SKM-1 (cell line): ENCODE results near the gene GPR26.

Source experiments
- DNase-seq: peaks from one replicate; lab custom pipeline; 2025; ENCODE audit not compliant: unreplicated experiment; lab: John Stamatoyannopoulos, UW

The GPR26 gene

GRCh38 chr10:123645016-123645415, 21.1 kb upstream of the GPR26 start:
- no peak for DNase-seq

GRCh38 chr10:123645615-123646014, 20.5 kb upstream of the GPR26 start:
- no peak for DNase-seq

DNA sequence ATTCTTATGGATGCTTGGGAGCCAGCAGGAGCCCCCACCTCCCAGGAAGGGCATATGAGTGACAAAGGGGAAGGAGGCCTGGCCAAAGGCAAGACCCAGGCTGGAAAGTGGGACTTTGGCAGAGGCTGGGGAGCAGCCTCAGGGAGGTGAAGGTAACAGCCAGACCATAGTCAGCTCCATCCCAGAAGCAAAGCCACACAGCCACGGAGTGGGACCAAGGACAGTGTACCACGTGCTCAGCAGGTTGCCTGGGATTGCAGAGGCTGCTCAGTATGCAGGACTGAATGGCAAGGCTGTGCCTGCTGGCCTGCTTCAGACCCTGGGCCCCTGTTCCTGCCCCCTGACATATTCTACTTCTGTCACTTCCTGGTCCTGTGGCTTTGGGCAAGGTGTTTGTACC, 17.6 kb upstream of the GPR26 start:
- no peak for DNase-seq

DNA sequence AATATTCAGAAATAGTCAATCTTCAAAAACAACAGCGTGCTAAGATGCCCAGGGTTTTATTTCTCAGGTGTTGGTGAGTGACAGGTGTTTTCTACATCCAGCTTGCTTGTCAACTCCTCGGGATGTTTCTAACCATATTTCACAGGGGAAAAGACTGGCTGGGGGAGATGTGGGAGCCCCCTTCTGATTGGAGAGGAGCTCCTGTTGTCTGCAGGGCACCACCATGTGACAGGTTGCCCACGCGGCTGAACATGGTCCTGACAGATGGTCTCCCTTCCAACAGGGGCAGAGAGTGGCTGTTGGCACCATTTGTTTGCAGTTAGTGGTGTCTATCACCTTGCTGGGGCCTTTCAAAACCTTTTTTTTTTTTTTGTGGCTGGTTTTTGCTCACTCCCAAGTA, 16.5 kb upstream of the GPR26 start:
- DNase-seq, result no peak

DNA sequence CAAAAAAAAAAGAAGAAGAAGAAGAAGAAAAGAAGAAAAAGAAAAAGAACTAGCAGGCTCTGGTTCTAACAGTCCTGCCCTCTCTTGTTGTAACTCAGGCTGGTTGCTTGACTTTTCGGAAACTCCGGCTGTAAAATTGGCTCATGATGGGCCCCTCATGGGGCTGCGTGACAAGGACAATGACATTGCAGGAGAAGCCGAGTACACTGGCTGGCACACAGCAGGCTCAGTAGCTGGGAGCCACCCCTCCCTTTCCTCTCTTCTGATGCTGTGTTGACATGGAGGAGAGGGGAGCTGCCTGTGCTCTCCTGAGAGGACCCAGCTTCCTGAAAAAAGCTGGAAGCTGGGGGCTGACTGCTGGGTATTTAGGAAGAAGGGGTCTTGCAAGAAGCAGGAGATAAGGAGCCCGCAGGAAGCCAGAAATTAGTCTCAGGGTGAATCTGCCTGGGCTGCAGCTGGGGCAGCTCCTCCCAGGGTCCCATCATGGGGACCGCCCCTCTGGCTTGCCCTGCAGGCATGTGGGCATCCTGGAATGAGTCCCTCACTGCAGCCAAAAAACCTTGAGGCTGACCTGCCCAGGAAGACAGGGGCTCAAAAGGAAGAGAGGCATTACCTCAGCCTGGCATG, 14.6 kb upstream of the GPR26 start:
- DNase-seq, result no peak

GRCh38 chr10:123655751-123656150, 10.4 kb upstream of the GPR26 start:
- DNase-seq, result no peak

- no peak for DNase-seq
Measured at GRCh38 chr10:123663522-123663921, 2.6 kb upstream of the GPR26 start.

- no peak for DNase-seq
Measured at GRCh38 chr10:123665491-123666286, 466 bp upstream of the GPR26 start.

DNA sequence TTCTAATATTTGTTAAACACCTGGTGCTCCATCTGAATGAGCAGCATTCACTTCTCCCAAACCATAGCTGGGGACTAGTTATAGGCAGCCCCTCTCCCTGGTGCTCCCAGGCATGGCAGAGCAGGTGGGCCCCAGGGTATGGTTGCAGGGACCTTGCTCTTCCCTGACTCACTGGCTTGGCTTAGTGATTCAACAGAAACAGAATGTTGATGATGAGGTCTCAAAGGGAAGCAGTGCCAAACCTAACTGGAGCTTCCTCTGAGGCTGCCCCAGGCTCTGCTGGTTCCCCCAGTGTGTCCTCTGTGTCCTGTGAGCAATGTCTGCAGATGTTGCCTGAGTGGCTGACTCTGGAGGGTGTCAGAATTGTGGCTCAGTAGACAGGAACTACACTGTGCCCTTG, 3.7 kb downstream of the GPR26 start:
- DNase-seq, result no peak

DNA sequence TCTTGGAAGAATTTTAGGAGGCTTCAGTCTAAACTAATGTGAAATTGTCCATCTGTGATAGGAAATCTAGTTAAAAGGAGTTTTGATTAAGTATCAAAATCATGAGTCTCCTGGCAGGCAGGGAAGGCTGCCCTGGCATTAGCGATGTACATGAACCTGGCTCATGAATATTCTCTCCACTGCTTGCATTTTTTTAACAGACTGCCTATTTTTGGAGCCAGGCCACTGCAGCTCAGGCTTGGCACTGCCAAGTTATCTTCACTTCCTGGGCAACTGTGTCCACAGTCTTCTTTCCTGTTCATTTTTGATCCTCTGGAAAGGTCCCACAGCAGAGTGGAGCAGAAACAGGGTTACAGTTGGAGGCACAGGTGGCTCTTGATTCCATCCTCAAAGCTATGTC, 7.0 kb downstream of the GPR26 start:
- no peak for DNase-seq

GRCh38 chr10:123674741-123675140, 8.6 kb downstream of the GPR26 start:
- DNase-seq, result no peak

DNA sequence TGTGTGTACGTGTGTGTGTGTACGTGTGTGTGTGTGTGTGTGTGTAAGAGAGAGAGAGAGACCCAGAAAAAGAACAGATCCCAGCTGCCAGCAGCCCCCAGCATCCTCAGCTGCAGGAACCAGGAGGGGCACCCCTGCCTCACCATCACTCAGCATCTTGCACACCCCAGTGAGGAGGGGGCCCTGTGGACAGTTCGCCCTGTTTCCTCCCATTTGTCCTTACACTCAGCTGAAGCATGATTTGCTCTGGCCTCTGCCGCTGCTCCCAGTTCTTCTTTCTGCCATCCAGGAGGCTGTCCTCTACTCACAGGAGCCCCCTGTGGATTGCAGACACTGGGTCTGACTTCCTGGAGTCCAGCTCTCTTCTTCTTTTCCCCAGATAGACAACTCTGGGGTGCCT, 9.7 kb downstream of the GPR26 start:
- no peak for DNase-seq

- DNase-seq, result no peak
Measured at GRCh38 chr10:123677556-123677955, 11.4 kb downstream of the GPR26 start.

- DNase-seq, result no peak
Measured at GRCh38 chr10:123678376-123678775, 12.2 kb downstream of the GPR26 start.

- DNase-seq, result no peak
Measured at GRCh38 chr10:123681285-123681684, 15.1 kb downstream of the GPR26 start.

GRCh38 chr10:123682477-123682876, 16.3 kb downstream of the GPR26 start:
- DNase-seq, result no peak

GRCh38 chr10:123683459-123683858, 17.3 kb downstream of the GPR26 start:
- no peak for DNase-seq

DNA sequence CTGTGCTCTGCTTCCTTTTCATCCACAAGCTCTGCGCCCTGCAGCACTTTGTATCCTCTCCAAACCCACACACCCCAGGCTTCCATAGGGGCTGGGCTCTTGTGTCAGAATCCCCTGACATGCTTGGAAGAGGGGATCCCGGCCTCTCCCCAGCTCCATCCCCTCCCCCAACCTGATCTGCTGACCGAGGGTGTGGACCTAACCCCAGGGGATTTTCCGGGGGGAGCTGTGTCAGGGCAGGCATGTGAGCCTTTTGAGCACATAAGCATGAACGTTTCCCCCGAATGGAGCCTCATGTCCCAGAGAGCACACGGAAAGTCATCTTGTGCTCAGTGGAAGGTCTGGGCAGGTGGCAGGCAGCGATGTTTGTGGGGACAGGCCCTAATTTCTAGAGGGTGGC, 17.7 kb downstream of the GPR26 start:
- DNase-seq, result no peak

GRCh38 chr10:123685260-123685659, 19.1 kb downstream of the GPR26 start:
- no peak for DNase-seq

- no peak for DNase-seq
Measured at GRCh38 chr10:123687758-123688157, 21.6 kb downstream of the GPR26 start.

DNA sequence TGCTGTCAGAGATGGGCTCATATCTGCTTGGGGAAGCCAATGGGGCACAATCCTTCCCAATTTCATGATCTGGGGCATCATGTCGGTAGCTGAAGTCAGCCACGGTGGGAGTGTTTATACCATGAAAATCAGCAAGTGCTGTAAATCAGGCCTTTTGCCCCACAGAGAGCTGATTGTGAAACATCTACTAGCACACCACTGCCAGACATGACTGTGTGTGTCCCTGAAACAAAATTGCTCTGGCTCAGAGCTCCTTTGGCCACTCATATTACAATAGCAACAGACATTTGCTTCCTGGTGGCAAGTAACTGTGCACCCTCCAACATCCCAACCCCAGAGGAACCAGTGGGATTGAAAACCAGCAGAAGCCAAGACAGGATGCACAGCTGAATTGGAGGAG, 23.7 kb downstream of the GPR26 start:
- DNase-seq, result no peak

DNA sequence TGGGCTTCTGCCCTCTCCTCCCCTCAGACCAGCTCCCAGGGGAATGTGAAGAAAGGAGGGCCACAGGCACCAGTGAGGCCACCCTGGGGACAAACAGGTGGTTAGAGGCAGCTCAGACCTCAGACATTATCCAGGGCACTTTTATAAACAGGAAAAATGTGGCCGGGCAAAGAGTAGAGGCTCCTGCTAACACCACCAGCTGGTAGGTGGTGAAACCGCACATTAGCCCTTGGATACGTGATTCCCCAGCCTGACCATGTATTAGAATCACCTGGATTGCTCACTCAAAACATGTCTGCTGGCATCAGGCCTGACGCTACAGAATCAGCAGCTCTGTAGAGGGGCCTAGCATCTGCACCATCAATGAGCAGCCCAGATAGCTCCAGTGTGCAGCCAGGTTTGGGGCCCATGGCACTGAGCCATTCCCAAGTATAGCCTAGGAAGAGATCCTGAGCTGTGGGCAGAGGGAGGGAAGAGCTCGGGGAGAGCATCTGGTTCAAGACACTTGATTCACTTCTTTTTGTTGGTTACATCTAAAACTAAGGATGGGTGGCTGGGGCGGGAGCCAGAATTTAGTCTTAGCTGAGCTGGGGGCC, 37.1 kb downstream of the GPR26 start:
- DNase-seq, result no peak
